MV-4-11 (cell line): ENCODE data around the gene CFHR5.
"Not testable (repeated sequence)": the region's sequence is repeated elsewhere in the genome, so short reads cannot be mapped to it uniquely, and the experiment has no call there.

Experiments
- DNase-seq: peaks from one replicate; lab custom pipeline; 2025; lab: John Stamatoyannopoulos, UW

The CFHR5 gene

GRCh38 chr1:197021716-197022115 lies 44.4 kb downstream of the CFHR5 start:
- DNase-seq = no peak

GRCh38 chr1:197024460-197024859 lies 47.1 kb downstream of the CFHR5 start:
- DNase-seq = no peak

DNA sequence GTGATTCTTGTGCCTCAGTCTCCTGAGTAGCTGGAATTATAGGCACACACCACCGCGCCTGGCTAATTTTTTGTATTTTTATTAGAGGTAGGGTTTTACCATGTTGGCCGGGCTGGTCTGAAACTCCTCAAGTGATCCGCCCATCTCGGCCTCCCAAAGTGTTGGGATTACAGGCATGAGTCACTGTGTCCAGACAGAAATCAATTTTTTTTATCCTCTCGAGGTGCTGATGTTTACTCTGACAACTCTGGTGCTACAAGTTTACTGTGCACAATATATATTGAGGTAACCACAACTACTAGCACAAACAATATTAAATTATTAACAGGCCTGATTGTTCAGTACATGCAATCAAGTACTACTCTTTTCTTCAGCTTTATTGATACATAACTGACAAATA lies 50.0 kb downstream of the CFHR5 start:
- DNase-seq = no peak

DNA sequence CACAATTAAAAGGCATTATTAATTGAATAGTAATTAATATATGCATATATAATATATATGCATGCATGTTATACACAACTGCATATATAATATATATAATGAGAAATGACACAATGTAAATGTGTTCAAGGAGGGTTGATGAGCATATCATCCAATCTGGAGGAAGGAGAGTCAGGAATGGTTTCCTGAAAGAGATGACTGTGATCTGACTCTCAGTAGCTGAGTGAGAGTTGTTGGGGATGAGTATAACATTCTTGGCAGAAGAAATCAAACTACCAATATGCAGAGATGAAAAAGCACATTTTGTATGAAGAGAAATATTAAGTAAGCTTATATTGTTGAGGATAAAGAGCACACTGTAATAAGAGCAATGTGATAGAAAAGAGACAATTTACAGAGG lies 52.4 kb downstream of the CFHR5 start:
- DNase-seq = no peak

GRCh38 chr1:197034631-197035339 lies 57.4 kb downstream of the CFHR5 start:
- not testable (repeated sequence) for DNase-seq

DNA sequence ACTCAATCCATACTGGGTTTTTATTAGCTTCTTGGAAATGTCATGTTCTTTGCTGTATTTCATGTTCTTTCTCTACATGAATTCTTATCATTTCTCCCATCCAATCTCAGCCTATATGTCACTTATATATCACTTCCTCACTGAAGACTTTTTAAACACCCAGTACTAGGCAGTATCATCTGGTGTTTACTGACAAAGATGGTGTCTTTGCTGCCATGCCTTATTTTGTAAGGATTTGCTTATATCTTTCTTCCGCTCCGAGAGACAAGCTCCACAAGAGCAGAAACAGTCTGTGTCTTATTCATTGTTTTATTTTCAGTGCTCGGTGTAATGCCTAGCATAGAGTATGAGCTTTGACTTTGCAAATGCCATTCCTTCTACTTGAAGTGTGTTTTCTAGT lies 59.5 kb downstream of the CFHR5 start:
- no peak for DNase-seq

DNA sequence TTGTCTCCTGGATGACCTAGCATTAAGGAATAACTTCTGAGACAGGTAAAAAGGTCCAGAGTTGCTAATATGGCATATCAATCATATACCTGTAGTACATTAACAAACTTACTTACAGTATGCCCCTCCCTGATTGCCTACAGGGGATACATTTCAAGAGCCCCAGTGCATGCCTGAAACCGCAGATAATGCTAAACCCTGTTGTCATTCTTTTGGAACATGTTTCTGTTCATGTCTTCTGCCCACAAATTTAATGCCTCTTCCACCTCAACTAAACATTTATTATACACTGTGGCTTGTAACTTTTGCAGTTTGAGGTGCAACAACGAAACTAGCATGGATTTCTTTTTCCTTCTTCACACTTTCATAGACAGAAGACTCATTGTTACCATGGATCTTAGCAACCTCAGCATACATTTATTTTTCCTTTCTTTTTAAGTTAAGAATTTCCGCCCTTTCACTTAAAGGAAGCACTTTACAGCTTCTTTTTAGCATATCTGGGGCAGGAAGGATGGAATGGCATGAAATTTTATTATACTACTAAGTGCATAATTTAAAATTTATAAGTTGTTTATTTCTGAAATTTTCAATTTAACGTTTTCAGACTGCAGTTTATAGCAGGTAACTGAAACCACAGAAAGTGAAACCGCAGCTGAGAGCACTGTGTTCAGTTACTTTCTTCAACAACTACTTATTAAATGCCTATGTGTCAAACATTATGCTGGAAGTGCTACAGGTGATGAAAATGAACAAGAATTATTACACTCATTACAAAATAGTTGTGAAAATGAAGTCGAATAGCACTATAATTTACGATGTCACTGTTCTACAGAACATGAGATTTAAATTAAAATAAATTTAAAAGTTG lies 64.4 kb downstream of the CFHR5 start:
- DNase-seq = no peak

DNA sequence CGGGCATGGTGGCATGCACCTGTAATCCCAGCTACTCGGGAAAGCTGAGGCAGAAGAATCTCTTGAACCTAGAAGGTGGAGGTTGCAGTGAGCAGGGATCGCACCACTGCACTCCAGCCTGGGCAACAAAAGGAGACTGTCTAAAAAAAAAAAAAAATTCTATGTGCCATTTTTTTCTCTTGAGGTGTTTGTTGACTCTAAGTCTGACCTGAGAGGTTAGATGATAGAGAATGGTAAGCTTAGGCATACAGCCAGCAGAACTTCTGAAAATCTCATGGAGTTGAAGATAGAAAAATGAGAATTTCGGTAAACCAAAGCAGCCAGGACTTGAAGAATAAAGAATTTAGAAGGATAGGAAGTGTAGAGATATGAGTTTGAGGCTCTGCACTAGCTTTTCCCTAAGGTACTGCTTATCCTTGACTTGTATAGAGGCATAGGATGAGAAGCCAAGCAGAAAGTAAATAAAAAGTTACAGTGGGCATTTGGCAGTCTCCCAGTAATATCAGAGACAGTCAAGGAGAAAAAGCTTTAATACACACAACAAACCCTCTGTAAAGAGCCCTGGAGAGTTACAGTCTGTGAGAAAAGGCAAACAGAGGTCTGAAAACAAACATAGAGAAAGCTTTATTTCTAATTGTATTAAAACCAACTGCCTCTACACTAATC lies 65.5 kb downstream of the CFHR5 start:
- DNase-seq = no peak

DNA sequence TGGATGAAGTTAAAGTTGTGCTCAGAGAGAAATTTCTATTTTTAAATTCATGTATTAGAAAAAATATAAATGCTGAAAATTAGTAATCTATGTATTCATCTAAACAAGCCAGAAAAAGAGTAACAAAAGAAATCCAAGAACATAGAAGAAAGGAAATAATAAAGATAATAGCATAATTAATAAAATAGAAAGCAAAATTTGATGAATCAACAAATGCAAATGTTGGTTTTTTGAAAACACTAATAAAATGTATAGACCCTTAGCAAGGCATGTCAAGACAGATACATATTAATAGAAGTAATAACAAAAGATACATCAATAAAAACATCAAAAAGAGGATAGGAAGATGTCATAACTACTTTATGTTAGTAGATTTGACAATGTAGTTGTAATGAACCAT lies 71.7 kb downstream of the CFHR5 start:
- no peak for DNase-seq
